H1 (cell line): ENCODE results near the gene PRDM2. TPM values are rescaled to one million over a fixed set of nuclear protein-coding genes. Genes with fewer than 3 reads are reported as not detected.

ENCODE experiments used
- CTCF ChIA-PET: fragments of 300-600 bp; sonication (Branson Sonifier 250); formaldehyde crosslinking; loops from one replicate; lab custom pipeline; 2021; ENCODE audit not compliant: partially characterized antibody; lab: Charles Lee
- POLR2A ChIA-PET: fragments of 300-600 bp; sonication (Branson Sonifier 250); formaldehyde crosslinking; loops from one replicate; lab custom pipeline; 2021; ENCODE audit warnings: inconsistent platforms; ENCODE audit not compliant: partially characterized antibody; lab: Charles Lee
- DNase-seq, 2 experiments: peaks; one replicate each; pipeline versions ENCODE4 v3.0.0 to v3.0.0-alpha.2; 2010 to 2022; ENCODE audit warnings: low spot score in 2 of 2, low read depth in 1 of 2, mixed read lengths in 1 of 2
- FAIRE-seq: peaks from 2 replicates; lab custom pipeline; 2011; peaks lifted over from hg19 to GRCh38; lab: Jason Lieb, UNC
- H2AFZ ChIP-seq: 2 replicates; pipeline ENCODE4 v1.8.1; 2012; ENCODE audit warnings: low read length, inconsistent platforms
- H2AK5ac ChIP-seq: 2 replicates; pipeline ENCODE4 v1.6.1; 2013; ENCODE audit warnings: low read depth, low read length
- H2BK120ac ChIP-seq: replicated peaks from 2 replicates; pipeline ENCODE3; 2013; ENCODE audit warnings: low read depth, low read length, inconsistent platforms
- H2BK12ac ChIP-seq: 2 replicates; pipeline ENCODE4 v1.6.1; 2013; ENCODE audit warnings: low read depth, low read length
- H2BK15ac ChIP-seq: 2 replicates; pipeline ENCODE4 v1.6.1; 2013; ENCODE audit warnings: low read length
- H2BK20ac ChIP-seq: 2 replicates; pipeline ENCODE4 v1.6.1; 2013; ENCODE audit warnings: low read length
- H2BK5ac ChIP-seq: 2 replicates; pipeline ENCODE4 v1.6.1; 2013; ENCODE audit warnings: low read depth, low read length
- H3K14ac ChIP-seq: 2 replicates; pipeline ENCODE4 v1.6.1; 2013; ENCODE audit warnings: inconsistent platforms; ENCODE audit not compliant: insufficient read length
- H3K18ac ChIP-seq: 2 replicates; pipeline ENCODE4 v1.6.1; 2013; ENCODE audit warnings: low read length; ENCODE audit errors: extremely low read depth
- H3K23ac ChIP-seq: 2 replicates; pipeline ENCODE4 v1.6.1; 2013; ENCODE audit warnings: inconsistent platforms; ENCODE audit not compliant: insufficient read length
- H3K23me2 ChIP-seq: 2 replicates; pipeline ENCODE4 v1.6.1; 2013; ENCODE audit warnings: low read depth, low read length
- H3K27ac ChIP-seq: 2 replicates; pipeline ENCODE4 v1.6.1; 2011; ENCODE audit warnings: low read depth, low read length, inconsistent platforms
- H3K27me3 ChIP-seq, 4 experiments: replicated peaks in 1 of 4; 1 replicate in 1 of 4; 2 replicates in 3 of 4; pipeline versions ENCODE4 v1.6.1 to v1.8.1; 2011 to 2013; ENCODE audit warnings: low read length in 3 of 4, mild to moderate bottlenecking in 3 of 4, inconsistent platforms in 2 of 4, mixed read lengths in 2 of 4, moderate library complexity in 1 of 4; ENCODE audit not compliant: control insufficient read depth in 3 of 4, insufficient read depth in 3 of 4; ENCODE audit errors: extremely low read depth in 1 of 4
- H3K36me3 ChIP-seq, 4 experiments: 2 replicates each; pipeline versions ENCODE4 v1.6.1 to v1.8.1; 2011 to 2013; ENCODE audit warnings: mild to moderate bottlenecking in 4 of 4, low read length in 3 of 4, moderate library complexity in 2 of 4, control low read depth in 1 of 4, inconsistent platforms in 1 of 4; ENCODE audit not compliant: insufficient read depth in 4 of 4, control insufficient read depth in 2 of 4
- H3K4ac ChIP-seq: replicated peaks from 2 replicates; pipeline ENCODE3; 2013; ENCODE audit warnings: low read length, low read depth, mixed read lengths, inconsistent platforms; ENCODE audit not compliant: insufficient read length
- H3K4me1 ChIP-seq, 4 experiments: replicated peaks in 1 of 4; 1 replicate in 1 of 4; 2 replicates in 3 of 4; pipeline versions ENCODE4 v1.6.1 to v1.8.1; 2011 to 2013; ENCODE audit warnings: low read length in 3 of 4, inconsistent platforms in 2 of 4, mixed read lengths in 1 of 4; ENCODE audit not compliant: insufficient read depth in 4 of 4, control insufficient read depth in 3 of 4
- H3K4me2 ChIP-seq, 2 experiments: 2 replicates each; pipeline versions ENCODE4 v1.6.1 to v1.8.1; 2011 to 2013; ENCODE audit warnings: low read depth in 2 of 2, low read length in 2 of 2, control low read depth in 1 of 2, inconsistent platforms in 1 of 2, mild to moderate bottlenecking in 1 of 2; ENCODE audit not compliant: insufficient read depth in 1 of 2
- H3K4me3 ChIP-seq, 4 experiments: fragments of 200-600, 300-600 bp in 1 of 4; sonication (generic), shearing (Covaris generic), sonication (Bioruptor Twin) in 1 of 4; 2 replicates each; pipeline versions ENCODE4 v1.5.1 to v1.8.1; 2011 to 2016; ENCODE audit warnings: low read length in 4 of 4, low read depth in 3 of 4, control low read depth in 2 of 4, inconsistent platforms in 2 of 4, mild to moderate bottlenecking in 2 of 4, mixed read lengths in 1 of 4, moderate library complexity in 1 of 4; ENCODE audit not compliant: insufficient read depth in 2 of 4; ENCODE audit errors: extremely low read depth in 1 of 4
- H3K56ac ChIP-seq: replicated peaks from 2 replicates; pipeline ENCODE3; 2013; ENCODE audit warnings: low read depth, mild to moderate bottlenecking, mixed read lengths, low read length, inconsistent platforms; ENCODE audit not compliant: insufficient read length
- H3K79me1 ChIP-seq: 2 replicates; pipeline ENCODE4 v1.6.1; 2013; ENCODE audit warnings: low read depth, low read length, control low read depth
- H3K79me2 ChIP-seq, 2 experiments: 2 replicates each; pipeline versions ENCODE4 v1.6.1 to v1.8.1; 2012 to 2013; ENCODE audit warnings: low read length in 2 of 2, mild to moderate bottlenecking in 2 of 2, inconsistent platforms in 1 of 2; ENCODE audit not compliant: insufficient read depth in 2 of 2, control insufficient read depth in 1 of 2
- H3K9ac ChIP-seq, 4 experiments: replicated peaks in 1 of 4; 1 replicate in 1 of 4; 2 replicates in 3 of 4; pipeline versions ENCODE4 v1.6.1 to v1.8.1; 2011 to 2013; ENCODE audit warnings: low read depth in 3 of 4, low read length in 3 of 4, control low read depth in 2 of 4, mild to moderate bottlenecking in 2 of 4, moderate library complexity in 2 of 4, inconsistent platforms in 1 of 4; ENCODE audit errors: extremely low read depth in 1 of 4
- H3K9me3 ChIP-seq, 2 experiments: 2 replicates each; pipeline versions ENCODE4 v1.6.1 to v1.8.1; 2012 to 2013; ENCODE audit warnings: mild to moderate bottlenecking in 2 of 2, moderate library complexity in 2 of 2, control low read depth in 1 of 2, inconsistent platforms in 1 of 2, low read depth in 1 of 2, low read length in 1 of 2, mixed read lengths in 1 of 2; ENCODE audit not compliant: insufficient read depth in 2 of 2
- H4K20me1 ChIP-seq, 2 experiments: replicated peaks in 1 of 2; 2 replicates each; pipeline versions ENCODE3 to v1.8.1; 2011 to 2013; ENCODE audit warnings: inconsistent platforms in 2 of 2, low read length in 2 of 2, mild to moderate bottlenecking in 1 of 2; ENCODE audit not compliant: insufficient read depth in 2 of 2, control insufficient read depth in 1 of 2
- H4K5ac ChIP-seq: 2 replicates; pipeline ENCODE4 v1.6.1; 2013; ENCODE audit warnings: low read length, low read depth, mixed read lengths, inconsistent platforms; ENCODE audit not compliant: insufficient read length
- H4K8ac ChIP-seq: 2 replicates; pipeline ENCODE4 v1.8.0; 2013; ENCODE audit warnings: mild to moderate bottlenecking, moderate library complexity, low read length, inconsistent platforms; ENCODE audit not compliant: insufficient read depth; ENCODE audit errors: extremely low read depth
- H4K91ac ChIP-seq: replicated peaks from 2 replicates; pipeline ENCODE3; 2013; ENCODE audit warnings: low read length, mixed read lengths, inconsistent platforms; ENCODE audit not compliant: insufficient read length
- NRF1 ChIP-seq: IDR thresholded peaks from 2 replicates; pipeline ENCODE4 v1.6.1; 2011; ENCODE audit warnings: mild to moderate bottlenecking, low read depth, low read length, improper control_type of control experiment
- TAF7 ChIP-seq: optimal IDR thresholded peaks from 2 replicates; pipeline ENCODE3; 2011; ENCODE audit warnings: low read depth, mild to moderate bottlenecking, inconsistent platforms, low read length, moderate library complexity, borderline replicate concordance
- WGBS, 2 experiments: shearing (Covaris generic) in 1 of 2; methylation state at CpG; one replicate each; pipeline versions ENCODE4 v1.1.6 to v1.1.7; 2013 to 2015; ENCODE audit warnings: low lambda C conversion rate in 2 of 2, mixed read lengths in 2 of 2, inconsistent platforms in 1 of 2, low coverage in 1 of 2, missing lambda C conversion rate in 1 of 2; ENCODE audit not compliant: insufficient replicate concordance in 2 of 2, insufficient coverage in 1 of 2, insufficient read length in 1 of 2; ENCODE audit errors: extremely low coverage in 1 of 2, missing lambda C conversion rate in 1 of 2; 5-methylcytosine and 5-hydroxymethylcytosine counted together
- polyA plus RNA-seq, 7 experiments: library from polyadenylated mRNA; depleted of rRNA in 3 of 7; stranded (reverse) in 5 of 7; unstranded in 2 of 7; fragments of >200 nt in 5 of 7; fragments of 200-250 nt in 2 of 7; gene quantifications; 1 replicate in 5 of 7; 2 replicates in 1 of 7; 4 replicates in 1 of 7; pipeline versions ENCODE4 v1.2.1 to v1.2.3, GENCODE V29; 2011 to 2013; ENCODE audit warnings: missing spikeins in 2 of 7, mixed read lengths in 2 of 7
- total RNA-seq: library from RNA; stranded (reverse); fragmentation: NEBNext Ultra II Directional; extraction: Animal tissue kit (Norgen Biotek cat#: 25700); gene quantifications from 2 replicates; pipeline ENCODE4 v1.2.1, GENCODE V29; 2021

PRDM2 gene
- total and polyA plus RNA-seq, 2 of the 8 experiments (the other 6 are each of a cell fraction or from before 2014, with no cell fraction given): 5.8 to 21.2 TPM

DNA sequence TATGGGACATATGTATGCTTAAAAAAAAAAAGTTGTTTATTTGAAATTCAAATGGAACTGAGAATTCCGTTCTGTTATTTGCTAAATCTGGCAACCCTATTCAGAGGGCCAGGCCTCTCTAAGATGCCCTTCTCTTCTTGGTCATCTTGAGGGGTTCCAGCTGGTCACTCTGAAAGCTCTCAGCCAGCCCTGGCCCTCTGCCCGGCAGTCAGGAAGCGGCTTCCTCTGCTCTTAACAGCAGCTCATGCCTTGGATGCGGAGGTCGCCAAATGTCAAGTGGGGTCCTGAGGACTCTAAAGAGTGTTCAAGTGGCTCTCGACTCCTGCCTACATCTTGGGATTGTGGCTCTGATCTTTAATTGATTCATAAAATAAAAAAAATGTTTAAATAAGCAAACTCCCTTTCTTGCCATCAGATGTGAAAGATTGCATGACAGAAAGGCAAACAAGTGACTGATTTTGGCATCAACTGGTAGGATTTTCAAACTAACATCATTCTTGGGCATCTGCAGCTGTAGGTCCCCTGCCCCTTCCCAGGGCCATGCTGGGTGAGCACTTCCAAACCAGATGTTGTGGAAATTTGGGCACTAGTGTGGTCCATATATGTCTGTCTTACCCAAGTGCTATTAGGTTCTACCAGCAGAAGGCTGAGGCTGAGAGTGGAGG is 130.8 kb downstream of the PRDM2 start:
- FAIRE-seq: no peak
- H2AFZ ChIP-seq: no peak overlapping the region
- peaks cover 0 to 2% (median under 1%) of the 10 kb centered on the region in 4 experiments; a peak in 2 of 7 replicates for H3K27me3 ChIP-seq
- no peak overlapping the region for H2AK5ac ChIP-seq
- no peak overlapping the region for H2BK12ac ChIP-seq
- H2BK5ac ChIP-seq: no peak overlapping the region
- no peak overlapping the region for H4K8ac ChIP-seq
- H2BK20ac ChIP-seq: no peak overlapping the region
- CTCF ChIA-PET: interaction anchor here (0.7 kb wide), 1 partner anchor 19 kb away, joined by 3 read pairs; no protein-coding TSS in a partner anchor
- no peak overlapping the region for H4K5ac ChIP-seq
- H3K9ac ChIP-seq: no peak overlapping the region
- no peak for TF ChIP-seq NRF1
- TF ChIP-seq TAF7: no peak
- TF ChIP-seq, all 59 proteins: peak for 0
- Histone ChIP-seq H3K4me1 (no peaks in the 10 kb centered on the region; a peak in 1 of 7 replicates), H3K18ac (no peak overlapping the region), H2BK15ac (no peak overlapping the region), H3K14ac (no peak overlapping the region), H3K23me2 (no peaks in the 10 kb centered on the region; the same call in 1 of the 2 replicates), H3K56ac (no peak overlapping the region), H3K4me3 (no peak overlapping the region), H3K9me3 (no peaks in the 10 kb centered on the region; a peak in 1 of 4 replicates), H2BK120ac (no peak overlapping the region), H3K79me2 (no peaks in the 10 kb centered on the region), H3K4ac (no peak overlapping the region), H3K27ac (no peak overlapping the region), H4K20me1 (no peaks in the 10 kb centered on the region), H3K79me1 (no peaks in the 10 kb centered on the region), H3K23ac (no peak overlapping the region), H3K4me2 (no peak overlapping the region), H3K36me3 (no peaks in the 10 kb centered on the region), H4K91ac (no peak overlapping the region)
- 87% methylated on average over 6 of the region's 6 CpGs; no CpG with 5 or more reads in 1 of the 2 experiments for WGBS, 2 experiments
- POLR2A ChIA-PET: no interaction called here
- no peak for DNase-seq
